Stimulated activated effector memory CD8-positive, alpha-beta T cell treated with anti-CD3 and anti-CD28 coated beads, Interleukin-12 subunit alpha, Interleukin-12 subunit beta, amount 100 ng/mL, for 72 hours (primary cell): Measurements from ENCODE around the gene MCM8.

ENCODE experiments used
- ATAC-seq: fragments of 150-1000 bp; cut with Tn5 transposase; 2 replicates; pipeline ENCODE4 v1.10.0; 2021
- DNase-seq, 2 donors: peaks; one replicate each; pipeline ENCODE4 v3.0.0; 2021 to 2022; ENCODE audit warnings: low spot score in 2 of 2
- H3K27ac Mint-ChIP-seq: one replicate; pipeline ENCODE4 v1.8.0; 2022; ENCODE audit warnings: mild to moderate bottlenecking, mixed read lengths
- H3K36me3 Mint-ChIP-seq: one replicate; pipeline ENCODE4 v1.8.0; 2022; ENCODE audit warnings: mild to moderate bottlenecking, mixed read lengths
- H3K4me1 Mint-ChIP-seq: one replicate; pipeline ENCODE4 v1.8.0; 2022; ENCODE audit warnings: mixed read lengths
- H3K4me3 Mint-ChIP-seq: one replicate; pipeline ENCODE4 v1.8.0; 2022; ENCODE audit warnings: mild to moderate bottlenecking, mixed read lengths
- H3K9me3 Mint-ChIP-seq: one replicate; pipeline ENCODE4 v1.8.0; 2022; ENCODE audit warnings: mixed read lengths

The MCM8 gene

GRCh38 chr20:5974531-5974930 lies 24.1 kb downstream of the MCM8 start:
- no peak for DNase-seq
- Mint-ChIP-seq H3K9me3 (no peaks in the 10 kb centered on the region), H3K4me3 (no peak overlapping the region), H3K4me1 (no peaks in the 10 kb centered on the region), H3K36me3 (peaks cover 96% of the 10 kb centered on the region), H3K27ac (no peak overlapping the region)
- ATAC-seq = no peak

GRCh38 chr20:5975778-5976177 lies 25.3 kb downstream of the MCM8 start:
- Mint-ChIP-seq H3K4me1 (no peaks in the 10 kb centered on the region), H3K4me3 (no peak overlapping the region), H3K9me3 (no peaks in the 10 kb centered on the region), H3K36me3 (peaks cover 96% of the 10 kb centered on the region), H3K27ac (no peak overlapping the region)
- ATAC-seq (no peak), DNase-seq (no peak)

GRCh38 chr20:5977223-5977622 lies 26.8 kb downstream of the MCM8 start:
- no peak overlapping the region for H3K27ac Mint-ChIP-seq
- H3K9me3 Mint-ChIP-seq = no peaks in the 10 kb centered on the region

GRCh38 chr20:5977975-5978374 lies 27.5 kb downstream of the MCM8 start:
- Mint-ChIP-seq H3K4me3 (no peak overlapping the region), H3K36me3 (peaks cover 91% of the 10 kb centered on the region), H3K27ac (no peak overlapping the region), H3K4me1 (no peaks in the 10 kb centered on the region), H3K9me3 (no peaks in the 10 kb centered on the region)
- no peak for ATAC-seq
- DNase-seq = no peak

More at GRCh38 chr20:5977223-5977622, 26.8 kb downstream of the MCM8 start:
- DNase-seq = no peak
- no peak for ATAC-seq
- Mint-ChIP-seq H3K4me1 (no peaks in the 10 kb centered on the region), H3K4me3 (no peak overlapping the region), H3K36me3 (peaks cover 93% of the 10 kb centered on the region)

- DNase-seq (no peak), ATAC-seq (no peak)
- Mint-ChIP-seq H3K4me1 (no peaks in the 10 kb centered on the region), H3K36me3 (peaks cover 91% of the 10 kb centered on the region), H3K9me3 (no peaks in the 10 kb centered on the region), H3K4me3 (no peak overlapping the region), H3K27ac (peak overlapping the region; percentile 8)
Observed at GRCh38 chr20:5979801-5980200, 29.3 kb downstream of the MCM8 start.

GRCh38 chr20:5980720-5981538 lies 30.5 kb downstream of the MCM8 start:
- DNase-seq (no peak), ATAC-seq (no peak)
- Mint-ChIP-seq H3K36me3 (peaks cover 91% of the 10 kb centered on the region), H3K4me3 (no peak overlapping the region), H3K4me1 (no peaks in the 10 kb centered on the region), H3K9me3 (no peaks in the 10 kb centered on the region), H3K27ac (no peak overlapping the region)

- Mint-ChIP-seq H3K4me3 (no peak overlapping the region), H3K36me3 (peaks cover 98% of the 10 kb centered on the region), H3K27ac (no peak overlapping the region), H3K9me3 (no peaks in the 10 kb centered on the region), H3K4me1 (no peaks in the 10 kb centered on the region)
- DNase-seq = no peak
- ATAC-seq = no peak
Observed at GRCh38 chr20:5987383-5987782, 36.9 kb downstream of the MCM8 start.

- DNase-seq = no peak
- no peak for ATAC-seq
- no peak overlapping the region for H3K27ac Mint-ChIP-seq
- H3K4me3 Mint-ChIP-seq = no peak overlapping the region
- peaks cover 95% of the 10 kb centered on the region for H3K36me3 Mint-ChIP-seq
- no peaks in the 10 kb centered on the region for H3K9me3 Mint-ChIP-seq
- no peaks in the 10 kb centered on the region for H3K4me1 Mint-ChIP-seq
Observed at GRCh38 chr20:5989539-5989938, 39.1 kb downstream of the MCM8 start.

- peaks cover 95% of the 10 kb centered on the region for H3K36me3 Mint-ChIP-seq
- no peaks in the 10 kb centered on the region for H3K9me3 Mint-ChIP-seq
- no peak overlapping the region for H3K4me3 Mint-ChIP-seq
- no peak overlapping the region for H3K27ac Mint-ChIP-seq
- DNase-seq (no peak), ATAC-seq (no peak)
- H3K4me1 Mint-ChIP-seq = peaks cover 5% of the 10 kb centered on the region
Observed at GRCh38 chr20:5990946-5991345, 40.5 kb downstream of the MCM8 start.

GRCh38 chr20:5991623-5992441 lies 41.4 kb downstream of the MCM8 start:
- Mint-ChIP-seq H3K27ac (no peak overlapping the region), H3K4me3 (no peak overlapping the region), H3K36me3 (peaks cover 92% of the 10 kb centered on the region), H3K9me3 (no peaks in the 10 kb centered on the region), H3K4me1 (peaks cover 12% of the 10 kb centered on the region)
- DNase-seq = no peak
- ATAC-seq = no peak

- DNase-seq = peak; percentile 21 to 67
- ATAC-seq = peak; percentile 99
- Mint-ChIP-seq H3K9me3 (no peaks in the 10 kb centered on the region), H3K27ac (peak overlapping the region; percentile 1), H3K4me3 (no peak overlapping the region), H3K36me3 (peaks cover 52% of the 10 kb centered on the region), H3K4me1 (peaks cover 15% of the 10 kb centered on the region)
Observed at GRCh38 chr20:5996765-5997164, 46.3 kb downstream of the MCM8 start.

GRCh38 chr20:5999783-6000182 lies 49.3 kb downstream of the MCM8 start:
- ATAC-seq (no peak), DNase-seq (no peak)
- Mint-ChIP-seq H3K27ac (no peak overlapping the region), H3K4me3 (no peak overlapping the region), H3K9me3 (no peaks in the 10 kb centered on the region), H3K36me3 (peaks cover 27% of the 10 kb centered on the region), H3K4me1 (peaks cover 15% of the 10 kb centered on the region)

GRCh38 chr20:6000871-6001270 lies 50.4 kb downstream of the MCM8 start:
- no peak for ATAC-seq
- Mint-ChIP-seq H3K36me3 (peaks cover 19% of the 10 kb centered on the region), H3K4me3 (no peak overlapping the region), H3K27ac (no peak overlapping the region), H3K4me1 (peaks cover 11% of the 10 kb centered on the region), H3K9me3 (no peaks in the 10 kb centered on the region)
- no peak for DNase-seq

- Mint-ChIP-seq H3K4me3 (peak overlapping the region; percentile 80), H3K27ac (peak overlapping the region; percentile 89), H3K9me3 (no peaks in the 10 kb centered on the region), H3K36me3 (peaks cover 31% of the 10 kb centered on the region), H3K4me1 (peaks cover 18% of the 10 kb centered on the region)
- DNase-seq (no peak), ATAC-seq (no peak)
Observed at GRCh38 chr20:6006603-6006949, 56.1 kb downstream of the MCM8 start.

- Mint-ChIP-seq H3K4me3 (peak overlapping the region; percentile 80), H3K27ac (peak overlapping the region; percentile 89), H3K36me3 (peaks cover 36% of the 10 kb centered on the region), H3K9me3 (no peaks in the 10 kb centered on the region), H3K4me1 (peaks cover 20% of the 10 kb centered on the region)
- ATAC-seq (no peak), DNase-seq (no peak)
Observed at GRCh38 chr20:6007094-6007528, 56.7 kb downstream of the MCM8 start.
